ENCODE measurements around the gene ZEB2.

Gene ZEB2

DNA sequence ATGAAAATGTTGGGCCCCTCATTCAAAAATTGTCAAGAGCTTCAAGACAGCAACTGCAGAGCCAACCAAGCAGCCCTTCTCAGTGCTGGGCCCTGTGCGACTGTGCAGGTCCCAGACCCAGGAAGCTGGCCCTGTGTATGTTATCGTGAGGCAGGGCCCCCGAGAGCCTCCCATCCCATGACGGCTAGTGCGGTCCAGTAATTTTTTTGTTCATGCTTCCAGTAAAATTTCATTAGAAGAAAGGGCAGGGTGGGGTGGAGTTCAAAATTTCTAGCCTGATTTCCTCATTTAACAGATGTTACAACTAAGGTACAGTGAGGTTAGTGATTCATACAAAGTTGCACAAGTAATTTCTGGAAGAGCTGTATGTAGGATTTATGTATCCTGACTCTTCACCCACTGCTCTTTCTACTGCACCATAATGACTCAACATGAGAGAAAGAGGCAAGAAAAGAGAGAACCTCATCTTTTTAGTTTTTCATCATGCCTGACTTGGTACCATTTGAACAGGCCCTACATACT lies 105.5 kb downstream of the ZEB2 start:
- peak; percentile 95 for DNase-seq

- DNase-seq: no peak
Observed at GRCh38 chr2:144412709-144413108, 107.2 kb downstream of the ZEB2 start.

DNA sequence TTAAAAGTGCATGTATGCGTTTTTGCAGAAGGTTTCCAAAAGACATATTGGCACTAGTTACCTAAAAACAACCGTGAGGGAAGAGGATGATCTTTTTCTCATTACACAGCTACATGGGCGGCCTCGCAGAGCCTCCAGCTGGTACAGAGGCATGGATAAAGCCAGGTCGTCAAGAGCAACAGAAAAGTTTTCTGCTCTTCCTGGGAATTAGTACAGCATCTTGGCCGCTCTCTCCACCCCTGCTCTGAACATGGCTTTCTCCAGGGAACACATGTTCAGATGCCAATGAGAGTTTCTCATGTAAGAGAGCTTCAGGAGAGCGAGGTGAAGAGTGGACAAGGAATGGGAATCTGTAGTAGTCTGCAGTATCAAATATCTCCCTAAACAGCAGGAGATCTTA lies 108.4 kb downstream of the ZEB2 start:
- no peak for DNase-seq

- DNase-seq: no peak
Observed at GRCh38 chr2:144409241-144409640, 110.7 kb downstream of the ZEB2 start.

DNA sequence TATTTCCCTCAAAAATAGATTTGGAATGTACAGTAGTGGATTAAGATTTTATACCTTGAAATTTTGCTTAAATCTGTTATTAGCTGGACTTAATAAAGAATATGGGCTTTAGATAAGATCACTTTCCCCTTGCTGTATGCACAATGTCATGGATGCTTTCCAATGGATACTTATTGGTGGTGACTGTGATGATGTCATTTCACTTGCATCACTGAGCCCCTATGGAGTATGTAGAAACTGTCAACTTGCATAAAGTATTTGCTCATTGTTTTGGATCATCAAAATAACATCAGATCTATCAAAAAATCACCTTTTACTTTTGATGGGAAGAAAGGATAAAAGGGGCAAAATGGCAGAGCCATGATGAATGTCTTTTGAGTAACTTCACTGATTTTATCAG lies 112.7 kb downstream of the ZEB2 start:
- DNase-seq: no peak

DNA sequence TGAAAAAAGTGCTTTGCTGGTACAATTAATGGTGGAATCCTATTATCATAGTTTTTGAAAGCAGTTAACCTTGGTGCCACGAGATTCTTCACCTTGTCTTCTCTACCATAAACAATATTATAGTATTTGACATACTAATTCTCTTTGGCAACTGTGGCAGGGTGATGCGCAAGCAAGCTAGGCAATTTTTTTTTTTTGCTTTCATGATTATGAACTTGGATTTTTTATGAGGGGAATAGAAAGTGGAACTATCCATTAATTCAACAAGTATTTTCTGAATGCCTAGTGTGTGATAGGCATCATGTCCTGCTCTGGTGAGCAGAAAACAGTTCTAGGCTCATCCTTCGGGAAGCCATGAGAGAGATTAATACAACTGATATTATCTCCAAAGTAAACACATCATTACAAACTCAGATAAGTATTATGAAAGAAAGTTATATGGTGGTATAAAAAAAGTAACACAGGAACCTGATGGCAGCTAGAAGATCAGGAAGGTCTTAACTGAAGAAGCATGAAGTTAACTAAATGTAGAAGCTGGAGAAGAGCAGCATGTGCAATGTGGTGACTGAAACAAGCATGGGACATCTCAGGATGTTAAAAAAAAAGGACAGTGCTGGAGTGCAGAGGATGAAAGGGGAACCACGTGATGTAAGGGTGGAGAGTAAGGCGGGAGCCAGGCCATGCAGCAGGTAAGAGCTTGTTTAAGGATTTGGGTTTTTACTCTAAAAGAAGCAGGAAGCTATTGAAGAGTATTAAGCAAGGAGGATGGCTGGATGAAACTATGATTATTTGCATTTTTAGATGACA lies 113.7 kb downstream of the ZEB2 start:
- no peak for DNase-seq

DNA sequence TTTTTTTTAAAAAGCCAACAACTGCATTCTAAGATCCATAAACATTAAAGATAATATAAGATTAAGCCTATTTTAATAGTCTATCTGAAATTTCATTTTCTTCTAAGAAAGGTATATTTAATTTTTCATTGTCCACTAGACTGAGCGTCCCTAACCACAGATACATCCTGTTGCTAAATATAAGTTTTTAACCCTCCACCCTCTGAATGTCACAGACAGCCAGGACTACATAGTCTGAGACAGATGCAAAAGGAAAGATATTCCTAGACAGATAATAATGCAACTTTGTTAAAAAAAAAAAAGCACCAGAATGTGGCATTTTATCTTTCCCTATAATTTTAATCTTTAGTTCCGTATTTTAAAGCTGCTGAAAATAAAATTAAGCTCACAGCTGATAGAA lies 114.6 kb downstream of the ZEB2 start:
- no peak for DNase-seq

- no peak for DNase-seq
Observed at GRCh38 chr2:144404586-144405314, 115.2 kb downstream of the ZEB2 start.

DNA sequence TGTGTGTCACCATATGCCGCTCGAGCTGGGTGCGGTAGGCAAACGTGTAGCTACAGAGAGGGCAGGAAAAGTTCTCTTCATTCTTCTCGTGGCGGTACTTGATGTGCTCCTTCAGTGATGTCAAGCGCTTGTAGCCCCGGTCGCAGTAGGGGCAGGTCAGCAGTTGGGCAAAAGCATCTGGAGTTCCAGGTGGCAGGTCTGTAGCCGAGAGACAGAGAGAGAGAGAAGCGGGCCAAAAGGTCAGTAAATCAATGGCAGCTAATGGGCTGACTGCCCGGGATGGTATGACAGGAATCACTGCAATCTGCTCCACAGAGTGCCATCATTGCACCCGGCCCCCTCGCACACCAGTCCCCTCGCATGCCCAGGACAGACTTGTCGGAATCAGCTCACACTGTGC lies 116.0 kb downstream of the ZEB2 start:
- no peak for DNase-seq

- DNase-seq: peak; percentile 11
Observed at GRCh38 chr2:144402251-144402650, 117.7 kb downstream of the ZEB2 start.

GRCh38 chr2:144401036-144401435 lies 118.9 kb downstream of the ZEB2 start:
- no peak for DNase-seq

DNA sequence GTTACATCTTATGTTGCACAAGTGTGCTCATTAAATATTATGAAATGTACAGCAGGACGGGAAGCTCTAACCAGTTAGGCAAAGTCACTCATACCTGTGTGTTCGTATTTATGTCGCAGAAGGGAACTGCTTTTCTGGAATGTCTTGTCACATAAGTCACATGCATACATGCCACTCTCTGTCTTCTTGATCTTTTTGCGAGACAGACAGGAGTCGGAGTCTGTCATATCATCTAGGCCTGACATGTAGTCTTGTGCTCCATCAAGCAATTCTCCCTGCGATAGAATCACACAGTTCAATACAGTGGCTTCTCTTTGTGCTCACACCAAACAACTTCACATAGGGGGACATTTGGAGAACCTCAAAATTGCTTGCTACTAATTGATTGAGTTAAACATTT lies 123.6 kb downstream of the ZEB2 start:
- DNase-seq: no peak

DNA sequence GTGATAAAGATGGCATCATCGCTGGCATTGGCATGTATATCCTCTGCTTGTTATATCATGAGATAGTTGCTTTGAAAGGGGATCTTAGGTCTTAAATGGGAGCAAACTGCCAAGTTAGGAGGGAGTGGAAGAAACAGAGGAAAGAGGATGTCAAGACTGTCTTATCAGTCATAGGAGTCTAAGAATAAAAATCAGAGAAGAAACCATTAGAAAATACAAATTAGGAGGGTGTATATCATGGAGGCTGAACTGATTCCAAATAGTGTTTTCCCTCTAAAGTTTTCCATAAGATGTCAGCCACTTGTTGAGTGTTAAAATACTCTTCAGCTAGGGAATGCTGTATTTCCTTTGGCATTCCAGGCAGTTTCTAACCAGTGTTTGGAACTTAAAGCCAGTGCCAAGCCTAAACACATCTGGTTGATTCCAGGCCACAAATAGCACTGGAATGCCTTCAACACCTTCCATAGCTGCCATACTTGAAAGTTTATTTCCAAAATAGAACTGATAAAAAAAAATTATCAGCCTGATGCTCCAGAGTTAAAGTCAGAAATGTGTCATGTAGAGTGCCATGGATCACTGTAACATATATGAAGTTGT lies 129.4 kb downstream of the ZEB2 start:
- DNase-seq: peak; percentile 62

DNA sequence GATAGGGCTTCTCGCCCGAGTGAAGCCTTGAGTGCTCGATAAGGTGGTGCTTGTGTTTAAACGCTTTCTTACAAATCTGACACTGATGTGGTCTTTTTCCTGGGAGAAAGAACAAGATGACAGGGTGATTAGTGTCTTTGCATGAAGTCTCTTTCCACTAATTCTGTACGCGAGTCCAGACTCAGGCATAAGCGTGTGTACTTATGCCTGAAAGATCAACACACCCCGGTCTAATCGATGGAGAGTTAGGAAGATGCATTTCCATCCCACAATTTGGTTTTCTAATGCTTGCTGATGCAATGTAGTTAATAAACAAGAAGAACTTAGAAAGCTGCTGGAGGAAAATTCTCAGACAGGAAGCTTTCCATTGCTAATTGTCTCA lies 130.0 kb downstream of the ZEB2 start:
- DNase-seq: no peak

DNA sequence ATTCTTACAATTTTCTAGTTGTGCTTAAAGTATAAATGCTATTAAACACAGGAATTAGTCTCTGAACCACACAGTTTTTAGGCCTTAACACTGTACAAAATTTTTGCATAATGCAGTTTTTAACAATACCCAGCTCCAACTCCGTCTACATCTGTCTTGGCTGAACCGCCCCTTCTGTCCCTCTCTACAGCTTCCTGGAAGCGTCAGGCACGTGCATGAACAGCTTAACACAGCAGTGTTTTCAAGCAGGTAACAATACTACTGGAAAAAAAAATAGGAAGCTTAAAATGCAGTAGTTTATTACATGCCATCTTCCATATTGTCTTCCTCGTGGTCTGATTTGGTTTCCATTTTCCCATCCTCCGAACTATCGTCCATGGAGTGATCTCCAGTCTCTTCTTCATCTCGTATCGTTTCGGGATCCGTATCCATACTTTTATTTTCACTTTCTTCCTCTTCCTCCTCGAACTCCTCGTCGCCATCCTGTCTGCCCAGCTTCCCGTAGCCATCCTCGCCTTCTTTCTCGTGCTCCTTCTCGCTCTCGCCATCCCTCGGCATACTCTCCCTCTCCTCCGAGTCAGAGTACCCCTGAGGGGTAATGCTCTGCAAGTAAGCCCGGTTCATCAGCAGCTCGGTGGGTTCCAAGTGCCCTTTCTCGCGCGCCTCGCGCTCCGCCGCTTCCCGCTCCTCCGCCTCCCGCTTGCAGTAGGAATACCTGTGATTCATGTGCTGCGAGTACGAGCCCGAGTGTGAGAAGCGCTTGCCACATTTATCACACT lies 130.6 kb downstream of the ZEB2 start:
- no peak for DNase-seq

GRCh38 chr2:144385381-144385780 lies 134.5 kb downstream of the ZEB2 start:
- no peak for DNase-seq

- DNase-seq: no peak
Observed at GRCh38 chr2:144383571-144384100, 136.3 kb downstream of the ZEB2 start.

- DNase-seq: no peak
Observed at GRCh38 chr2:144382849-144383248, 137.1 kb downstream of the ZEB2 start.

GRCh38 chr2:144381716-144382115 lies 138.2 kb downstream of the ZEB2 start:
- no peak for DNase-seq

DNA sequence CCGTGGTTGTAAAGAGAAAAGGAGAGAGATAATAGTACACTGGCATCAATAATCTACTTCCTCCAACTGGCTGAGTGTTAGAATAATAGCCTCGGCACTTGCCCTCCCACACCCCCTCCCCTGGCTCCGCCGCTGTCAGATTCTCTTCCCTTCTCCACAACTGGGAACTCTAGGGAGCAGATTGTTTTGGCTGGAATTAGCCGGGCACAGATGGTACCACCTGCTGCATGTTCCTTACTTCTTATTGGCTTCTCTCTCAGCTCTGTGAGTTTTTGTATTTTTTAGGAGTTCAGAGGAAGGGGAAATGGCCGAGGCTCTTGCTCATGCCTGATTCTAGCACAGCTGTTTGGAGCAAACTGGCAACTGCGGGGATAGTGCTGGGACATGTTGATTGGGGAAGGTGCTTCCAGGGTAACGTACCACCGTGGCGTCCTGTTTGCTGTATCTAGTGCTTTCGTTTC lies 140.0 kb downstream of the ZEB2 start:
- no peak for DNase-seq

DNA sequence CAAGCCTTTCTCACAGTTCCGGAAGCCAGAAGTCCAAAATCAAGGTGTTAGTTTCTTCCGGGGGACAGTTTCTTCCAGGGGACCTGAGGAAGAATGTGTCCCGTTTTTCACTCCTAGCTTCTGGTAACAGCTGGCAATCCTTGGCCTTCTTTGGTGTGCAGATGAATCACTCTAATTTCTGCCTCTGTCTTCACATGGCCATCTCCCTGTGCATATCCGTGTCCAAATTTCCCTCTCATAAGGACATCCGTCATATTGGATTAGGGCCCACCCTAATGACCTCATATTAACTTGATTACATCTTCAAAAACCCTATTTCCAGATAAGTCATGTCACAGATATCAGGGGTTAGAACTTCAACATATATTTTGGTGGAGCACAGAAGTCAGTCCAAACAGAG lies 141.4 kb downstream of the ZEB2 start:
- DNase-seq: no peak

GRCh38 chr2:144377914-144378313 lies 142.0 kb downstream of the ZEB2 start:
- peak; percentile 45 for DNase-seq

DNA sequence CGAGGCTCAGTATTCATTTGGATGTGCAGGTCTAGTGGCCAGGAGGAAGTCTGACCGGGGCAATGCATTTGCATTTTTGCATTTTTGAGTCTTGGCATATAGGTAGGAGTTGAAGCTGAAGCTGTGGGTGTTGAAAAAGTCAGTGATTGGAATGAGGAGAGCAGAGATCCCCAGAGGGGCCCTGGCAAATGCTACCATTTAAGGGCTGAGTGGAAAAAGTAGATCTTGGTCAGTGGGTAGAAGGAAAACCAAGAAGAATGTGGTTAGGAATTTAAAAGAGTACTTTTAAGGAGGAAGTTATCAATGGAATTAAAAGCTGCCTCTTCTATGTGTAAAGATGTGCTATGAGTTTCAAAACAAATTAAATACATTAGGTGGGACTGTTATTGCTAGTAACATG lies 143.0 kb downstream of the ZEB2 start:
- peak; percentile 58 for DNase-seq
